Stromal cell of bone marrow (primary cell): ENCODE measurements around the gene FOSL2.

Source experiments
- DNase-seq: peaks from one replicate; pipeline ENCODE4 v3.0.0-alpha.2; 2012; ENCODE audit warnings: low read depth

FOSL2 gene

DNA sequence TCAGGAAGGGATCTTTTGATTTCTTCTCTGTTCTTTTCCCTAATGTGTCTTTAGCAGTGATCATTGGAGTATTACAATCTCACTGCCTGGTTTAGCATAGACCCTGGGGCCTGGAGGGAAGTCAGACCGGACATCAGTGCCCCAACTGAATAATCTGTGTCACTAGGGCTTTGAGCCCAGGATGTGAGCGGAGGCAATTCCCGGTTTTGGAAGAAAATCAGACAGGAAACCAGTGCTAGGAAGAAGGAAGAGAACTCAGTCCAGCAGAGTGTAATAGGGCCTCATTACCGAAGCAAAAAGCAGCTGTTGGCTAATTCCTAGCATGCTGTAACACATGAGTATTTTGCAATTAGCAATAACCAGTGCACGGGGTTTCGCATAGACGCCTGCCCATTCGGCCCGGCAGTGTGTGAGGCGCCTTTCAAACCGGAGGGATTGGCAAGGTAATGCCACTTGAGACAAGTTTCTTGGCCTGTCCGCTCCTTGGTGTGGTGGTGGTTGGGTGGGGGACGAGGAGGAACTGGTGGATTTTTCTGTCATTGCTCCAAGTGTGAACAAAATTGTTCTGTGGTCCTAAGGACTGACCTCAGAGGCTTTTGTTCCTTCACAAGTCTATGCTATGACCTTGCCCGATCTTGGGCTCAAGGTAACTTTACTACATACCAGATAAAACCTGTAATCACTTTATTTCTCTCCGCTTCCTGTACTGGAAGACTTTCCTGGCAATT, 2.8 kb downstream of the FOSL2 start:
- DNase-seq: peak; percentile 41

DNA sequence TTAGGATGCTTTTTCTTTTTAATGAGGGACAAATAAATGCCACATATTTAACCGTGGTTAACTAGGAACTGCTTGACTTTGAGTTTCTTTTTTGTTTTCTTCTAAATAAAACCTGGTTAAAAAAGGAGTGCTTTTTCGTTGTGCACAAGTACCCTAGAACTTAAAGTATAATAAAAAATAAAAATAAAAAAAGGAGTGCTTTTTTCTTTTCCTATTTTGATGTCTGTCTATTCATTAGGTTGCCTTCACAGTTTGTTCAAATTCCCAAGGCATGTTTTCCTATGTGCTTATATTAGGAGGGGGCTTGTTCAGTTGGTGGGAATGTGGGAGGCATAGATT, 4.4 kb downstream of the FOSL2 start:
- DNase-seq: no peak

DNA sequence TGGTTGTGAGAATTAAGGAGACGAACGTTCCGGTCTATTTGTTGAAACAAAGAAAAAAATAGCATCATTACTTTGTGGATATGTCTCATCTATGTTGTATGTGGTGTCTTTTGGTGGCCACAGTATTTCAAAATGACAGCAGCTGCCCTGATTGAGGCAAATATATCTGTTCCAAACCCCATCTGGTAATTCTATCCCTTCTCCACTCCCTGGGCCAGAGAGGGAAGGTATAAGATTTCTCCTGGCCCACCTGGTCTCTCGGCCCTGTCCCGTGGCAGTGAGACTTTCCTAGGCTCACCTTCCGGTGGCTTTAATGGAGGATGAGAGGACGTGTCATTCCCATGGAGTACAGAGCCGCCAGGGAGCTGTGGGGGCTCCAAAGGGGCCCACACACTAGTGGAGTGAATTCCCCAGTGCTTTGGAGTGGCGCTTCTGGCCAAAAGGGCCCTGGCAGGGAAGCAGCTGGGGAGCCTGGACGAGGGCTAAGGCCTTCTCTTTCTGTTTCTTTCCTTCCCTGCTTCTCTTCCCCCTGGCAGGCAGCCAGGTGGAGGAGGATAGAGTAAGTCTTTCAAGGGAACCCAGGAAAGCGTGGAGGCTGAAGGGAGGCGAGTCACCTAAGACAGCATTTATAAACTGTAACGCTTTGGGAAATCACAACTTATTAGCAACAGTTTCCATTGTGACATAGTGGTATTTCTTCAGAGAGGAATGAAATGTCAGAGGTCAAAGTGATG, 5.6 kb downstream of the FOSL2 start:
- DNase-seq: peak; percentile 61

DNA sequence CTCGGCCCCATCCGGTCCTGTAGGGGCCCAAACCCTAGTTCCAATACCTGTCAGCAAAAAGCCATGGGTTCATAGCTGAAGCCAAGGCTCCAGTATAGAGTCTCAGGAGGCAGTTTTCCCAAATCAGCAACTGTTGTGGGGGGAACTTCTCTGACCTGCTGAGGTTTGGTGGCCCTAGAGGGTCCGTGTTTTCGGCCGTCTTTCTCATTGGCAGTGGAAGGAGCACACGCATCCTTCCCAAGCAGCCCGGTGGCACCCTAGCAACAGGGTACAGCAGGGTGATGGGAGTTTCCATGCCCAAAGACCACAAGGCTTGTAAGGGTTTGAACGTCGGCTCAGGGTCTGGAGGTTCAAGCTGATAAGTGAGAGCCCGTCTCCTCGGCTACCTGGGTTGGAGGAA, 6.6 kb downstream of the FOSL2 start:
- DNase-seq: no peak

DNA sequence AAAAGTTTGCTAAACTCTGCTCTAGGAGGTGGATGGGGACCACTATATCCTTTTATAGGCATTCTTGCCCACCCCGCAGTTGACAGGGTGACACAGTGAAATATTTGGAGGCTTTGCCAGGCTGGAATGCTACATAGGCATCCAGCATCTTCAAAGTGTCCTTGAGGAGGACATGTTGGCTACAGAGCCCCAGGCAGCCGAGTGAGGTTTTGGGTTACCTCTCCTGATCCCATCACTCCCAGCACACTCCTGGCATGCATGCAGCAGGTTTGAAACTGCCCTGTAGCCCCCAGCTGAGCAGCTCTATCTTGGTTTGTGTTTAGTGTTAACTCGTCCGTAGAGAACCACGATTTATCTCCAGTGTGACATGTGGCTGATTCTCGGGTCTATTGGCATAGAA, 7.3 kb downstream of the FOSL2 start:
- DNase-seq: no peak

DNA sequence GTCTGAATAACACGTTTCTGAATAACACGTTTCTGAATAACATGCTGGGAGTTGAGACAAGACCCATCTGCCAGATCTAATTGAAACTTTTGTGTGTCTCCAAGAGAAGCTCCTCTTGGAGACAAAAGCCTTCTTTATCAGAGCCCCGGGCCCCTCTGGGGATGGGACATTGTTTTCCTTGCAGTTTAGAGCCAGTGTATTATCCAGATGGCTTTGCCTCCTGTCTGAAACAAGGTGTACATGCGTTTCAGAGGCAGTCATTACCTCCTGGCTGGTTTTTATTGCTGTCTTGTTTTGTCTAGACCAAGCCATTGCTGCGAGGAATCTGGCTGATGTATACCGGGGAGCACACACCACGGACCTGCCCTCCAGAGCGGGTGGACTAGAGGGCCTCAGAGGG, 7.8 kb downstream of the FOSL2 start:
- no peak for DNase-seq

DNA sequence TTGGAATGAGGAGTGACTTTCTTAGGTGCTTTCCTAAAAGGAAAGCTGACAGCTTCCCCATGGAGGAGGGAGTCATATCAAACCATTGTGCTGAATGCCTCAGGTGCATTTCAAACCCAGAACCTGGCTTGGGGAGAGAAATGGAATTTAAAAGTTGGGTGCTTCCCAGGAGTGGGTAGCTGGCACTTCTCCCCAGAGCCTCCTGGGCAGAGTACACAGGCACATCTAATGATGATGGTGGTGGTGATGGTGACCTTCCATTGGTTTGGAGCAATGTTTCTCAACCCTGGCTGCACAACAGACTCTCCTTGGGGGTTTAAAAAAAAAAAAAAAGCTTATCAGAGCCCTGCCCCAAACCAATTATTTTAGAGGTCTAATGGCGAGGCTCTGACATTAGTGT, 8.3 kb downstream of the FOSL2 start:
- DNase-seq: no peak

DNA sequence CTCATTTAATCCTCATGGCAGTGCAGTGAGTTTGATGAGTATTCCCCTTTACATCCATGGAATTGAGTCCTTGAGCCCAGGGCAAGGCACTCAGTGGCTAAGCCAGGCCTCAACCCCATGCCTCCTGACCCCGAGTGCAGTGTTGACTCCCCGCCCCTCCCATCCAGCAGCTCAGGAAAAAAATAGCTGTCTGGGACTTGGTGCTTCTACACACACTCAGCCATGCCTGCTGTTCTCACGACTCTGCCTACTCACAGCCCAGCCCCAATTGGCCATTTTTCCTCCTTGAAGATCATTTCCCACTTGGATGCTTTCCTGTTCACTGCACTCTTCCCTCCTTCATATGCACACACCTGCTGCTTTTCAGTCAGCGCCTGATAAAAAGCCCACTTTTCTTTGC, 8.8 kb downstream of the FOSL2 start:
- DNase-seq: no peak

DNA sequence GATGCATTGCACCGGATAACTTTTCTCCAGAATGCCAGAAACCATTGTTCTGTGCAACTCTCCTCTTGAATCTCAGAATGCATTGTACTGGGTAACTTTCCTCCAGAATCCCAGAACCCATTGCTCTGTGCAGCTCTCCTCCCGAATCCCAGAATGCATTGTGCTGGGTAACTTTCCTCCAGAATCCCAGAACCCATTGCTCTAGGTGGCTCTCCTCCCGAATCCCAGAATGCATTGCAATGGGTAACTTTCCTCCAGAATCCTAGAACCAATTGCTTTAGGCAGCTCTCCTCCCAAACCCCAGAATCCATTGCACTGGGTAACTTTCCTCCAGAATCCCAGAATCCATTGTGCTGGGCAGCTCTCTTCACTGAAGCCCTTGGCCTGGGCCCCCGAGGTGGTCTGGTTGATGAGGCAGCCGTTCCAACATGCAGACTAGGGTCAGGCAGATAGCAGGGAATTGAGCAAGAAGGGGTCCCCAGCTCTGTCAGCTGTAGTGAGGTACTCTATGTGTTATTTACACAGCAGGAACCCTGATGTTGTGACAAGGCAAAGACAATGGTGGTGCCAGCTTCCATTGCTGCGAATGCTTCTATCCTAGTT, 9.4 kb downstream of the FOSL2 start:
- DNase-seq: no peak

DNA sequence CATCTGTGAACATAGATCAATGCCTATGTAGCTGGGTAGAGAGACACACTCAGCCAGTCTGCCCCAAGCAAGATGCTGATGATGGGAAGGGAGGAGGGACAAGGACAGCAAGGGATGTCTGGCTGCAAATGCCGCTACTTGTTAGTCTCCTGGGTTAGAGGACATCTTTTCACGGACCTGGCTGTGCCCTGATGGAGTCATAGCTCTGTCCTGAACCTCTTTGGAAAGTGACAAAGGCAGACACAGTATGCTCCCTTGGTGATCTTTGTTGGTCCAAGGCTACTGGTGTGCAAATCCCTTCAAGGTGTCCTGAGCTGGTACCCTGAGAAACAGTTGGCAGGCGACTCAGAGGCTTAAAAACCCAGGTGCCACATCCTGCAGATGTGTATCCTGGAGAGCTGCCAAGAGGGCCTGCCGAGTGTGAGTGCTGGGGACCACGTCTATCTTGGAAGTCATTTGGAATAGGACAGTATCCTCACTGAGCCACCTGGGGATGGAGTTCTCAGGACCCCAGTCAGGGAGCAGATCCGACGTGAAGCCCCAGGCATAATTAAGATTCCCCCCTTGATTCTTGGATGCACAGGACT, 10.8 kb downstream of the FOSL2 start:
- no peak for DNase-seq

DNA sequence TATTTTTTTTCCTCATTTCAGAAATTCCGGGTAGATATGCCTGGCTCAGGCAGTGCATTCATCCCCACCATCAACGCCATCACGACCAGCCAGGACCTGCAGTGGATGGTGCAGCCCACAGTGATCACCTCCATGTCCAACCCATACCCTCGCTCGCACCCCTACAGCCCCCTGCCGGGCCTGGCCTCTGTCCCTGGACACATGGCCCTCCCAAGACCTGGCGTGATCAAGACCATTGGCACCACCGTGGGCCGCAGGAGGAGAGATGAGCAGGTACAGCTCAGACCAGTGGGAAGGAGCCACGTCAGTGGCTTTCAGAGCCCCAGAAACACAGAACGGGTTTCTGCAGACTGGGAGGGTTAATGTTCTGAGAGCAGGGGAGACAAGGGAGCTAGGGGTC, 11.4 kb downstream of the FOSL2 start:
- DNase-seq: no peak

DNA sequence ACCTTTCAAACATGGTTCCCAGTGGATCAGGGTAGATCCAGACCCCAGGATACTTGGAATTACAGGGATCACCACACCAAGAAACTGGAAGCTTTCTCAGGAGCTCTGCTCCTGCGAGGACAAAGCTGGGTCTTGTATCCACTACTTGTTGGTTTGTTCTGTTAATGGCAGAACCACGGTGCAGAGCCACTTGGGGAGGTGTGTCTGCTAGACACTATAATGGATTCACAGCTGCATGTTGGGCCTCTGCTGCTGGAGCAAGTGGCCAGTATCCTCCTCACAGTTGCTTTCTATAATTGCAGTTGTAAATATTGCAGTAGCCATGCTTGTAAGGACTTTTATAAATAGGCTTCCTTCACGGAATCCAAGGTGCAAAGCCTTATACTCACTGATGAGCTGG, 12.9 kb downstream of the FOSL2 start:
- DNase-seq: no peak

DNA sequence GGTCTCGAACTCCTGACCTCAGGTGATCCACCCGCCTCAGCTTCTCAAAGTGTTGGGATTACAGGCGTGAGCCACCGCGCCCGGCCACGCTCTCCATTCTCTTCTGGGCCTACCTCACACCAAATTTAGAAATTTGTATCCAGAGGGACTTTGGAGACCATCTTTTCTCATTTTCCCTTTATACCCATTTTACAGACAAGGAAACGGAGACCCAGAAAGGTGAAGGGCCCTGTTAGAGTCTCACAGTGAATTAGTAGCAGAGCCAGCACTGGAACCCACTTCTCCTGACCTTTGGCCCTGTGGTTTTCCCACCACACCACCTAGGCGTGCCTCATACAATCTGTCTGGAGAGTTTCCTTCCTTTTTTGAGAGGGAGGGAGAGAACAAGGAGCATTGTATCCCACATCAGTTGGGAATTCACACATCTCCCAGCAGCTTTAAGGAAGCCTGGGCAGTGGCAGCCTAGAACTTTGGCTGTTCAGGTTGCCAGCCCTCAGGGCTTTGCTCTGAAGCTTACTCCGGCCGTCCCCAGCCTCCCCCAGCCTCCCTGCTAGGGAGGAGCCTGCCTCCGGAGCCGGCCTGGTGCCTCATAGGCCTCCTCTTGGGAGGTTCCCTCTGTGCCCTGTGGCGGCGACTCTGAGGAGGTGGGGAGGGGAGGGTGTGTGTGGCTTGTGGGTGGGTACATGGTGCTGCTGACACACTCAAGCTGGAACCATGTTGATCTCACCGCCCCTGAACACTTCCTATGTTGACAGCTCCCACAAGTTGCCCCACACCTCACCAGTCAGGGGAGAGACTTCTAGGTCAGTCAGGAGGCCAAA, 13.8 kb downstream of the FOSL2 start:
- no peak for DNase-seq

DNA sequence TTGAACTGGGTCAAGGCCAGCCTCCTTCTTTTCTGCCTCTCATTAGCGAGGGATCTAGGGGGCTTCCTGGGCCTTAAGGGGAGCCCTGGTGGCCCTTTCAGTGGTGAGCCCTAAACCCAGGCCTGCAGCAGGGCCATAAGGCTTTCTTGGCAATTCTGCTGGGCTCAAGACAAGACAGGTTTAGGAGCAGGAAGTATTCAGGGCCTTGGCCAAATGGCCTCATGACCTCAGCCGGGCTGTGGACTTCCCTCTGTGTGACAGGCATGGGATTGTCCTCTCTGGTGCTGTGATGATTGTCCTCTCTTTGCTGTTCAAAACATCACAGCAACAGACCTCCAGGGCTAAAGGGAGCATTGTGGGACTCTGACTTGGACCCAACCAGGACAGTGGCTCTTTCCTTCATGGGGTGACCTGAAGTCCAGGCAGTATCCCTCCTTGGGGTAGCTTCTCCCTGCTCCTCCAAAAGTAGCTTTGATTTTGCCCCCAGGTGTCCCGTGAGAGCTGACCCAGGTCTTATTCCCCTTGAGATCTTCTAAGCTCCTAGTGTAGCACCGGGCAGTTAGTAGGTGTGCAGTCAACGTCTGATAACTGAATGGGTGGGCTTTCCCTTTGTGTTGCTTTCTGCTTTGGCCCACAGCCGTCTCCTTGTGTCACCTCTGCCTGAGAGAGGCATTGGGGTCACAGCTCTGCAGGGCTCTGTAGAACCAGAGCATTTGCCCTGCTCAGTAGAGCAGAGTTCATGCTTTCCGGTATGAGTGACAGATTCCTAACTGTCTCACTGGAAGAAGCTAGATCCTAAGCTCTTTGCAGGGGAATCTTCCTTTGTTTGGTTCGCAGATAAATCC, 14.7 kb downstream of the FOSL2 start:
- DNase-seq: no peak

DNA sequence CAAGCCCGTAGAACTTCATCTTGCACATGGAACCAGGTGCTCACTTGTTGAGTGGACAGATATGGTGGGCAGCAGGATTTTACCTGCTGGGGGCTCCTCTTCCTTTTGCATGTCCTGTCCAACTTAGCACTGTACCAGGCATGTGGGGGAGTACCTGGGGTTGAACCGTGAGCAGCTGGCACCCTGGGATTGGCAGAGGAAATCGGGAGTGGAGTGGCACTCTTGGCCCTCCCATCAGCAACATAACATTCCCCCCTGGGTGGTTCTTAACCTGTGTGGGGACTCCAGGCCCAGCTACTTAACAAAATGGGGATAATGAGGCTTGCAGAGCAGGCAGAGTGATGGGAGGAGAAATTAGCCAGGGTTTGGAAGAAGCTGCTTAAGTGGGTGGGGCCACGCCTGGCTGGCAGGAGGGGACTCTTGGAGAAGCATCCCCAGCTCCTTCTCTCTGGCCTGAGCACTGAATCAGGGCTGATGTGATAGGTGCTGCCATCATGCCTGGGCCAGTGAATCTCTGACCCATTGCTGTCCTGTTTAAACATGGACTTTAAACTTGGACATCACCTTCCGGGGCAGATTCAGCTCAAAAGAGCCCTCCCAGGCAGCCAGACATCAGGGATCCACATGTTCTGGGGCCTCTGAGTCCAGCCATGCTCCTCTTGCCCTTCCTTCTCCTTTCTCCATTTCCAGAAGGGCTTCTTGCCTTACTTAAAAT, 15.5 kb downstream of the FOSL2 start:
- DNase-seq: no peak

DNA sequence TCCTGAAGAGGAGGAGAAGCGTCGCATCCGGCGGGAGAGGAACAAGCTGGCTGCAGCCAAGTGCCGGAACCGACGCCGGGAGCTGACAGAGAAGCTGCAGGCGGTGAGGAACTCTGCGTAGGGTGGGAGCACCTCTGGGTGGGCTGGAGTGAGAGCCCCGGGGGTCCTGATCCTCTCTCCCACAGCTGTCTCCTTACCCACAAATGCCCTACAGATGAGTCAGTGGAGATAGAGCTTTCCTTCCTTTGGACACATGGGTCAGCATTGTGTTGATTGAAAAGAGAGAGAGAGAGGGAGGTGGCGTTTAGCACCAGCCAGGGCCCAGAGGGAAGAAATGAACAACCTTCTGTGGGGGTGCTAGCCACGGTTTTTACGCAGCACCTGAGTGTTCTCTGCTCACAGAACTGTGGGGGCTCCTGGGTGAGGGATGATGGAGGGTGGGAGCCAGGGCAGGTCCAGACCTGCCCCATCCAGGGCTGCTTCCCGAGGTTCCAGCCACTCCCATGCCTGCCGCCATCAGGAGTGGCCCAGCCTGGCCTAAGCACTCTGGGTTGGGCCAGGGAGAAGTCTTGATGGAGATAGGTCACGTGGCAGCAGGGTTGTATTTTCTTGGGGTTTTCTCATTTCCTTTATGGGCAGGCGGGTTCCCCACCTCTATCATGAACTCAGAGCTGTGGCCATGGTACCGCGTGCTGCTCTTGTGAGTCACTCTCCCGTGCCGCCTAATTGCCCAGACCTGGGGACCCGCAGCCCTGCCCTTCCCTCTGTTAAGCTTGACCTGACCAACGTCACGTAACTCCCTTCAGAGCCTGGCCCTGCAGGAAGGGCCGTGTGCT, 16.3 kb downstream of the FOSL2 start:
- peak; percentile 52 for DNase-seq

DNA sequence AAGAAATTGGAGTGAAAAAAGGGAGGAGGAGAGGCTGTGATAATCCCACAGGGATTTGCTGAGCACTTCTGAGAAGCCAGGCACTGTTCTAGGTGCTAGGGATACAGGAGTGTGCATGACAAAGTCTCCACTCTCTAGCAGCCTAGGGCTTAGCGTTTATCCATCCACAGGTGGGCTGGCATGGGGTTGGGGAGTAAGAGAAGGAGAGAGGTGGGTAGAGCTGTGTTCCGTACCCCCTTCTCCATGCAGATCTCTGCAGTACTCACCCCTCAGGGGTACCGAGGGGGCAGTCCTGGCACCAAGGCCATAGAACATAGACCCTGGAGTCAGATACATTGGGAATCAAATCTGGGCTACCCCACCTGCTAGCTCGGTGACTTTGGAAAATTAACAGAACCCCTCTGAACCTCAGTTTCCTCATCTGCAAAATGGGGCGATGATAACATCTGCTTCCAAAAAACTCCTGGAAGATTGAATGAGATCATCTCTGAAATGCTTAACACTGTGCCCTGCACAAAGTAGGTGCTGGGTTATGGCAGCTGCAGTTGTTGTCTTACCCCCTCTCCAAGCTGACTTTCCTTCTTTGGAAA, 18.6 kb downstream of the FOSL2 start:
- DNase-seq: no peak

DNA sequence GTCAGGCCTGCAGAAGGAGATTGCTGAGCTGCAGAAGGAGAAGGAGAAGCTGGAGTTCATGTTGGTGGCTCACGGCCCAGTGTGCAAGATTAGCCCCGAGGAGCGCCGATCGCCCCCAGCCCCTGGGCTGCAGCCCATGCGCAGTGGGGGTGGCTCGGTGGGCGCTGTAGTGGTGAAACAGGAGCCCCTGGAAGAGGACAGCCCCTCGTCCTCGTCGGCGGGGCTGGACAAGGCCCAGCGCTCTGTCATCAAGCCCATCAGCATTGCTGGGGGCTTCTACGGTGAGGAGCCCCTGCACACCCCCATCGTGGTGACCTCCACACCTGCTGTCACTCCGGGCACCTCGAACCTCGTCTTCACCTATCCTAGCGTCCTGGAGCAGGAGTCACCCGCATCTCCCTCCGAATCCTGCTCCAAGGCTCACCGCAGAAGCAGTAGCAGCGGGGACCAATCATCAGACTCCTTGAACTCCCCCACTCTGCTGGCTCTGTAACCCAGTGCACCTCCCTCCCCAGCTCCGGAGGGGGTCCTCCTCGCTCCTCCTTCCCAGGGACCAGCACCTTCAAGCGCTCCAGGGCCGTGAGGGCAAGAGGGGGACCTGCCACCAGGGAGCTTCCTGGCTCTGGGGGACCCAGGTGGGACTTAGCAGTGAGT, 19.4 kb downstream of the FOSL2 start:
- no peak for DNase-seq

DNA sequence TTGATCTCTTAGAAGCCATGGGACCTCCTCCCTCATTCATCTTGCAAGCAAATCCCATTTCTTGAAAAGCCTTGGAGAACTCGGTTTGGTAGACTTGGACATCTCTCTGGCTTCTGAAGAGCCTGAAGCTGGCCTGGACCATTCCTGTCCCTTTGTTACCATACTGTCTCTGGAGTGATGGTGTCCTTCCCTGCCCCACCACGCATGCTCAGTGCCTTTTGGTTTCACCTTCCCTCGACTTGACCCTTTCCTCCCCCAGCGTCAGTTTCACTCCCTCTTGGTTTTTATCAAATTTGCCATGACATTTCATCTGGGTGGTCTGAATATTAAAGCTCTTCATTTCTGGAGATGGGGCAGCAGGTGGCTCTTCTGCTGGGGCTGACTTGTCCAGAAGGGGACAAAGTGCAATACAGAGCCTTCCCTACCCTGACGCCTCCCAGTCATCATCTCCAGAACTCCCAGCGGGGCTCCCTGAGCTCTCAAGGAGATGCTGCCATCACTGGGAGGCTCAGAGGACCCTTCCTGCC, 20.0 kb downstream of the FOSL2 start:
- no peak for DNase-seq
